Measurements from ENCODE around the gene WDR20.

DNA sequence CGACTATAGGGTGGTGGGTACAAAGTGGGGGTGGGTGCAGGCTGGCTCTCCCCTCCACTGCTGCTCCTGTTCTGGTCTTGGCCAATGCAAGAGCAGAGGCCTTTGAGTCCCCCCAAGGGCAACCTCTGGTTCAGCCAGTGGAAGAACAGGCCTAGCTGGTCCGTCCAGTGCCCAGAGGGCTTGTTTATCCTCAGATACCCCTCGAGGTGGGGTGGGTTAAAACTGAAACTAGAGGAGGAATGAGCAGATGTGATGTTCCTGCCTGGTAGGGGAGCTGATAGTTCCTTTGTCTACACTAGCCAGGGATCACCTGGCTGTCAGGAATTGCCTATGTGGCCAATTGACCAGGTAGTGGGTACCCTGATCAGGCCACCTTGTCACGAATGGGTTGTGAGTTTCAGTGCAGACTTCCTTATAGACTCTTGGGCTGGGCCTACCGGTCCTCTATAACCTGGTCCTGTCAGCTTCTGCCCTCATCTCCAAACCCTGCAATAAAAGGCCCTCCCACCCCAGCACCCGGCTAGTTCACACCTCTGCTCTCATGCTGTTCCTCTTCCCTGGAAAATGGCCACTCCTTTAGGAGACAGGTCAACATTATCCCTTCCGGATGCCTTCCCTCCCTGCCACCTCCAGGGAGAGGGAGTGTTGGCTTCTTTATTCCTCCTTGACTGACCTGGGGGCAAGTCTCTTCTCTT lies 42.1 kb upstream of the WDR20 start:
- TF ChIP-seq POLR2A (IDR thresholded peaks at IDR 0.05): no peak
- no peak for TF ChIP-seq CTCF (IDR thresholded peaks at IDR 0.05)

Measured in Peyer's patch (tissue), 4 donors.